ENCODE measurements around the gene MPEG1. TPM values are rescaled to one million over a fixed set of nuclear protein-coding genes. Genes with fewer than 3 reads are reported as not detected.

MPEG1 gene
- total and polyA plus RNA-seq, 2 of the 13 experiments (the other 11 are each of a cell fraction or from before 2014, with no cell fraction given), result not detected

DNA sequence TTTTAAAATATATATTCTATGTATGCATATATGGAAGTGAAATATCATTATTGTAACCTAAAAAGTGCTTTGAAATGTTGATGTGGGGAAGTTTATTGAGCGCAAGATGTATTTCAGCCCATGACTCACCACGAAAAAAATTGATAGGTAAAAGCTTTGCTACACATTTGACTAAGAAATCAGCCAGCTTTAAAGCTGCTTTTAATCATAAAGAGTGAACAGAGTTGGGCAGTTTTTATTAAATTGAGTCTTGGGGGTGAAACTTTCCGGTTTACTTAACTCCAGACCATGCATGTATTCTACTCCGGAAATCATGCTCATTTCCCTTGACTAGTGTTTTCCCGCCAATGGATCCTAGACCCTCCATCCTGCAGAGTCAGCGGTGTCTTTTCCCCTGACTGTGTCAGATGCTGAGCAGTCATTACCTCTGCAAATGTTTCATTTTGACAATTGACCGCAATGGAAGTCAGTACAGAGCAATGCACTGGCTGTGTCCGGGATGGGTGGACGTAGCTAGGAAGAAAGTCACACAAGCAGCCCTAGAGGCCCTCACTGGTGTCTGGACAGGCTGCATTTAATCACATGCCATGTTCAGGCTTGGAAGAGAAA, 47.2 kb upstream of the MPEG1 start:
- Histone ChIP-seq H3K79me2 (ENCODE audit: insufficient read depth, low read length) (no peaks in the 10 kb centered on the region), H3K27me3 (ENCODE audit: control insufficient read depth in 1 of 2, insufficient read depth in 2 of 2, low read length in 2 of 2) (no peaks in the 10 kb centered on the region; a peak in 2 of 5 replicates), H3K4me2 (ENCODE audit: low read depth, low read length) (no peak overlapping the region), H3K36me3 (replicated peaks in 1 of 2; ENCODE audit: control insufficient read depth in 1 of 2, insufficient read depth in 2 of 2, low read length in 2 of 2) (no peaks in the 10 kb centered on the region), H3K4me1 (ENCODE audit: insufficient read depth, low read length) (no peaks in the 10 kb centered on the region), H3K9ac (ENCODE audit: insufficient read depth, low read depth, low read length) (no peak overlapping the region), H2AFZ (ENCODE audit: low read length) (no peak overlapping the region), H3K27ac (ENCODE audit: extremely low read length, insufficient read depth, low read length) (no peak overlapping the region), H3K4me3 (replicated peaks in 1 of 3; ENCODE audit: insufficient read depth in 1 of 3, low read depth in 2 of 3, low read length in 3 of 3) (no peak overlapping the region), H3K9me3 (ENCODE audit: low read length) (no peaks in the 10 kb centered on the region), H4K20me1 (ENCODE audit: insufficient read depth, low read length) (no peaks in the 10 kb centered on the region)
- no peak for DNase-seq (ENCODE audit: low spot score)
- CTCF ChIA-PET (ENCODE audit: low intra/inter-chr PET ratio, low total read pairs), result no interaction called here
- intact Hi-C loops (cut with micrococcal nuclease; ENCODE audit: unreplicated experiment) (no loop called here), in situ Hi-C loops (cut with HindIII; ENCODE audit: extremely low pct_ligation_motif_present, low pct_unique_long_range_greater_than_20kb) (no loop called here)
- FAIRE-seq, result no peak
- POLR2A ChIA-PET, result no interaction called here
- ATAC-seq, result no peak
- WGBS (ENCODE audit: low lambda C conversion rate), result 36% methylated on average over 9 of the region's 9 CpGs
- TF ChIP-seq ZNF180 (CRISPR knock-in tag; IDR thresholded peaks at IDR 0.05; ENCODE audit: borderline replicate concordance, low read depth), result no peak
- TF ChIP-seq, protein P1, sequence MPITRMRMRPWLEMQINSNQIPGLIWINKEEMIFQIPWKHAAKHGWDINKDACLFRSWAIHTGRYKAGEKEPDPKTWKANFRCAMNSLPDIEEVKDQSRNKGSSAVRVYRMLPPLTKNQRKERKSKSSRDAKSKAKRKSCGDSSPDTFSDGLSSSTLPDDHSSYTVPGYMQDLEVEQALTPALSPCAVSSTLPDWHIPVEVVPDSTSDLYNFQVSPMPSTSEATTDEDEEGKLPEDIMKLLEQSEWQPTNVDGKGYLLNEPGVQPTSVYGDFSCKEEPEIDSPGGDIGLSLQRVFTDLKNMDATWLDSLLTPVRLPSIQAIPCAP (CRISPR knock-in tag; IDR thresholded peaks at IDR 0.05; ENCODE audit: low read depth), result no peak
- TF ChIP-seq ATF1 (CRISPR knock-in tag; IDR thresholded peaks at IDR 0.05), result no peak
- no peak for TF ChIP-seq ZBTB1 (CRISPR knock-in tag; IDR thresholded peaks at IDR 0.05; ENCODE audit: borderline replicate concordance)
- TF ChIP-seq SIN3A (IDR thresholded peaks at IDR 0.05; ENCODE audit: borderline replicate concordance, low read depth, low read length), result no peak
- no peak for TF ChIP-seq HMG20A (CRISPR knock-in tag; IDR thresholded peaks at IDR 0.05; ENCODE audit: borderline replicate concordance)
- TF ChIP-seq JUNB (CRISPR knock-in tag; IDR thresholded peaks at IDR 0.05; ENCODE audit: borderline replicate concordance), result no peak
- TF ChIP-seq KLF12 (CRISPR knock-in tag; IDR thresholded peaks at IDR 0.05; ENCODE audit: borderline replicate concordance), result no peak
- TF ChIP-seq, protein P2, sequence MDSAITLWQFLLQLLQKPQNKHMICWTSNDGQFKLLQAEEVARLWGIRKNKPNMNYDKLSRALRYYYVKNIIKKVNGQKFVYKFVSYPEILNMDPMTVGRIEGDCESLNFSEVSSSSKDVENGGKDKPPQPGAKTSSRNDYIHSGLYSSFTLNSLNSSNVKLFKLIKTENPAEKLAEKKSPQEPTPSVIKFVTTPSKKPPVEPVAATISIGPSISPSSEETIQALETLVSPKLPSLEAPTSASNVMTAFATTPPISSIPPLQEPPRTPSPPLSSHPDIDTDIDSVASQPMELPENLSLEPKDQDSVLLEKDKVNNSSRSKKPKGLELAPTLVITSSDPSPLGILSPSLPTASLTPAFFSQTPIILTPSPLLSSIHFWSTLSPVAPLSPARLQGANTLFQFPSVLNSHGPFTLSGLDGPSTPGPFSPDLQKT (CRISPR knock-in tag; IDR thresholded peaks at IDR 0.05; ENCODE audit: borderline replicate concordance), result no peak
- TF ChIP-seq, protein P3, sequence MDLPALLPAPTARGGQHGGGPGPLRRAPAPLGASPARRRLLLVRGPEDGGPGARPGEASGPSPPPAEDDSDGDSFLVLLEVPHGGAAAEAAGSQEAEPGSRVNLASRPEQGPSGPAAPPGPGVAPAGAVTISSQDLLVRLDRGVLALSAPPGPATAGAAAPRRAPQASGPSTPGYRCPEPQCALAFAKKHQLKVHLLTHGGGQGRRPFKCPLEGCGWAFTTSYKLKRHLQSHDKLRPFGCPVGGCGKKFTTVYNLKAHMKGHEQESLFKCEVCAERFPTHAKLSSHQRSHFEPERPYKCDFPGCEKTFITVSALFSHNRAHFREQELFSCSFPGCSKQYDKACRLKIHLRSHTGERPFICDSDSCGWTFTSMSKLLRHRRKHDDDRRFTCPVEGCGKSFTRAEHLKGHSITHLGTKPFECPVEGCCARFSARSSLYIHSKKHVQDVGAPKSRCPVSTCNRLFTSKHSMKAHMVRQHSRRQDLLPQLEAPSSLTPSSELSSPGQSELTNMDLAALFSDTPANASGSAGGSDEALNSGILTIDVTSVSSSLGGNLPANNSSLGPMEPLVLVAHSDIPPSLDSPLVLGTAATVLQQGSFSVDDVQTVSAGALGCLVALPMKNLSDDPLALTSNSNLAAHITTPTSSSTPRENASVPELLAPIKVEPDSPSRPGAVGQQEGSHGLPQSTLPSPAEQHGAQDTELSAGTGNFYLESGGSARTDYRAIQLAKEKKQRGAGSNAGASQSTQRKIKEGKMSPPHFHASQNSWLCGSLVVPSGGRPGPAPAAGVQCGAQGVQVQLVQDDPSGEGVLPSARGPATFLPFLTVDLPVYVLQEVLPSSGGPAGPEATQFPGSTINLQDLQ (CRISPR knock-in tag; IDR thresholded peaks at IDR 0.05), result no peak
- TF ChIP-seq, protein P4, sequence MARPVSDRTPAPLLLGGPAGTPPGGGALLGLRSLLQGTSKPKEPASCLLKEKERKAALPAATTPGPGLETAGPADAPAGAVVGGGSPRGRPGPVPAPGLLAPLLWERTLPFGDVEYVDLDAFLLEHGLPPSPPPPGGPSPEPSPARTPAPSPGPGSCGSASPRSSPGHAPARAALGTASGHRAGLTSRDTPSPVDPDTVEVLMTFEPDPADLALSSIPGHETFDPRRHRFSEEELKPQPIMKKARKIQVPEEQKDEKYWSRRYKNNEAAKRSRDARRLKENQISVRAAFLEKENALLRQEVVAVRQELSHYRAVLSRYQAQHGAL (CRISPR knock-in tag; IDR thresholded peaks at IDR 0.05; ENCODE audit: not compliant biosample characterization), result no peak
- no peak for TF ChIP-seq SOX6 (IDR thresholded peaks at IDR 0.05)
- TF ChIP-seq SOX6 (CRISPR knock-in tag; IDR thresholded peaks at IDR 0.05), result no peak
- TF ChIP-seq ZFP62 (CRISPR knock-in tag; IDR thresholded peaks at IDR 0.05), result no peak
- BruUV-seq (replicated peaks), result no TSS peak

All from HepG2 (cell line).